HG02642 (cell line): ENCODE data around the gene OLFML2B.

Experiments used
- ATAC-seq: cut with Tn5 transposase; IDR thresholded peaks from one replicate; pipeline ENCODE4 v1.9.1; 2021; ENCODE audit warnings: mild to moderate bottlenecking; ENCODE audit not compliant: unreplicated experiment, poor library complexity

The OLFML2B gene

DNA sequence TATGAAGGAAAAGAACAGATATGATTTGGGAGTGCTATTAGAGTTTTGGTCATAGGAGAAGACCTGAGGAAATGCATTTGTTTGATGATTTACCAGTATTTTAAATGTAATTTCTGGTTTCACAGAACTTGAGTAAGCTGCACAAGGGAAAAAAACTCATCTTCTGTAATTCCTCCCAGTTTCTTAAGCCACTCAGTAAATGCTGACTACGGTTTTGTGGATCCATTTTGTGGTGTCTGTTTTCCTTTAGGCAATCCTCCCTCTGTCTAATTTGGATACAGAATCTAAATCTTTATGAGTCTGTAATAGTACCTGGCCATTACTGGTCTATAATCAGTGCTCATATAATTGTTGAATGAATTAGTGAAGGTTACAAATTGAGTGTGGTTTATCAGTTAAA is 72.0 kb downstream of the OLFML2B start:
- no peak for ATAC-seq

DNA sequence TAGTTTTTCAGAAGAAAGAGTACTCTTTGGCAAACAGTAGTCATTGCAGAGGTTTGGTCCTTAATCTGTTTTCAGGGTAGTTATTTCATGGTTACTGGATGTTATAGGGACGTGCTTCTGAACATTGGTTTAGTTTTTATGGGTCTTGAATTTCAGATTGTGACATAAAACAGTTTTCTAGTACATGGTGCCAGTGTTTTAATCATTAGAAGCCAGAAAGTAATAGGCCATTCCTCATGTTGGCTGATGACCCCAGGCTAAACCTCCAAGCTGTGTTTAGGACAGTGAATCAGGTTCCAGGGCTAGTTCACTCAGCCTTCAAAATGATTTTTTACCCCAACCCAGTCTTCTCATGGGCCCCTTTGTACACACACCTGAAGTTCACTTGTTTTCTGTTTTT is 73.3 kb downstream of the OLFML2B start:
- ATAC-seq = no peak

DNA sequence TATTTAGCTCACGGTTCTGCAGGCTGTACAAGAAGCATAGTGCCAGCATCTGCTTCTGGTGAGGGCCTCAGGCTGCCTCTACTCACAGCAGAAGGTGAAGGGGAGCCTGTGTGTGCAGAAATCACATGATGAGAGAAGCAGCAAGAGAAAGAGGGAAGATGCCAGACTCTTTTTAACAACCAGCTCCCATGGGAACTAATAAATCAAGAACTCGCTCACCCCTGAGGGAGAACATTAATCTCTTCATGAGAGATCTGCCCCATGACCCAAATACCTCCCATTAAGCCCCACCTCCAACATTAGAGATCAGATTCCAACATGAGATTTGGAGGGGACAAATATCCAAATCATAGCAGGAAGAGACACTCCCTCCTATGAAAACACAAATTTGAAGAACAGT is 74.1 kb downstream of the OLFML2B start:
- ATAC-seq = no peak

DNA sequence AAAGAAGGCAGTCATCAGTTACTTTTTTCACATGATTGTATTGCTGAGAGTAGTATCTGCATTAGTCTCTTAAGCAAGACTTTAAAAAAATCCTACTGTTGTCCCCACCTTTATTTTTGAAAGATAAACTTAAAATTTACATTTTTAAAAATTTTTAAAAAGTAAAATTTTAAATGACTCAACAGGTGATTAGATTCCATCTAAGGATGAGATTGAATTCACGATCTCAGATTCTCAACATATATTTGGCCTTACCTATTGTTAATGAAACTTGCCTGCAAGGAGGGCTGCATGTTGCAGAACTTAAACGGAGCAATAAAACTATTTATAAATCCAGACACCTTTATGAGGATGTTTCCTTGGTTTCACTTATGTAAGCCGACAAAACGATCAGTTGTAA is 75.2 kb downstream of the OLFML2B start:
- no peak for ATAC-seq

DNA sequence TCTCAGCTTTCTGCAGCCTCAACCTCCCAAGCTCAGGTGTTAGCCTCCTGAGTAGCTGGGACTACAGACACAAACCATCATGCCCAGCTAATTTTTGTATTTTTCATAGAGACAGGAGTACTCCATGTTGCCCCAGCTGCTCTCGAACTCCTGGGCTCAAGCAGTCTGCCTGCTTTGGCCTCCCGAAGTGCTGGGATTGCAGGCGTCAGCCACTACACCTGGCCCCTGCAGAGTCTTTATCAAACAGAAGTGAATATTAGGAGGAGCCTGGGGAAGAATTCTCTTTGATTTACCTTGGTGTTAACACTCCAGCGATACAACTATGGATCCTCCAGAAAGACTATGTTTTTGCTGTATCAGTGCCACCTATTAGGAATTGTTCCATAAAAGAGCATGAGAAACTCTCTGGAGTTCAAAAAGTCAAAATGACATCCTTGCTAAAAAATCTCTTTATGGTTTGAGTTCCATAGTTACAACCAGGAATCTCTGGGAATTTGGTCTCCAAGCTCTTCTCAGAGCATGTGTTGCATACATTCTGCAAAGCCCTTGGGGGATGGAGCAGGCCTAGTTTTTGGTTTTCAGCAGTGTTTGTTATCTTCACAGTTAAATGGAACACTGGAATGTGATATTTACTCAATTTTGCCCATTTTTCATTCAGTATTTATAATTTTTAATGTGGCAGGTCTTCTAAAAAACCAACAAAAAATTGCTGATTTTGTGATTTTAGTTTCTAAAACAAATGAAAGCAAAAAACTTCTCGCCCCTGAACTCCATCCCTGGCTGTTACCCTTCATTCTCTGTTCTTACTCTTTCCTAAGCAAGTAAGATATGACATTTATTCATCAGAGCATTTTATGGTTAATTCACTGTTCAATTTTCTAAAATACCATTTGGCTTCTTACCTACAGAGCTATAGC is 77.3 kb downstream of the OLFML2B start:
- no peak for ATAC-seq

DNA sequence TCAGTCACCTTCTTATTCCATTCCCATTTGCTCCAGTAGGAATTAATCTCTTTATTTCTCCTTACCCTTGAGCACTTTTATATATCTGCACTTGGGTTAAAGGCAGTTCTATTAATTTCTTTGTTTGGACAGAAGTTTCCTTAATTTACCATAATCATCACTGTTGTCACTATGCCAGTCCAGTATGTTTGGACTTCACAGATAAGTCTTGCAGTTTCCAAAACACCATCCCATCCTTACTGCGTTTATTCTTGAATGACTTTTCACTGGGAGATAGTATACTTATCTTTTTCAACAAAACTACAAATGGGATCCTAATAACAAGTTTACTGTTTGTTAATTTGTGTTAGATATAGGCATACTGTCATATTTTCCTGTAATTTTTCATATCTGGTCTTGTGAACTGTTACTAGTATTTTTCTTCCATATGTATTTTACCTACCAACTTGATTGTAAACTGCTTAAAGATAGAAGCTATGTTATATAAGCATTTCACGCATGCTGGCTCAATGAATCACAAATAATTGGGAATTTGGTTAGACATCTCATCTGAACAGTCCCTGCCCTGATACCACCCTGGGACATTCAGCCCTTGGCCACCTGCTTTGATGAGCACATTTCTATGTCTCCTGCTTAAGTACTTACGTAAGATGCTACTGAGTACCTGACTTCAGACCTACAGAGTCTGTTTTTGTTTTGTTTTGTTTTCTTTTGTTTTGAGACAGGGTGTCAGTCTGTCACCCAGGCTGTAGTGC is 78.2 kb downstream of the OLFML2B start:
- no peak for ATAC-seq

DNA sequence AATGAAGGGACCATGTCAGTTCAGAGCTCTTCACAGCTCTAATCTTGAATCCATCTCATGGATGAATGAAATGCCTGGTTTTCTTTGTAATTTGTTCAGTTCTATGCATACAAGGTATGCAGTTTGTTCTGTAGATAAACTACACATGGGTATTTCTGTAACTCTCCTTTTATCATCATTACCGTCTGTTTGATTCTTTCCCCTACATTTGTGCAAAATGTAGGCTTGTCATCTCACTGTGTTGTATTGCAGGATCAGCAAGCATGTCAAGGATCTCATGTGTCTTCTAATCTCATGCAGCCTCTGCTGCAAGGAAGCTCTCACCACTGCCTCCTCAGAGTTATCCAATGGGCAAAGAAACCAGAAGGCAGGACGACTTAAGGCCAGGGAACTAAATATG is 79.3 kb downstream of the OLFML2B start:
- no peak for ATAC-seq

DNA sequence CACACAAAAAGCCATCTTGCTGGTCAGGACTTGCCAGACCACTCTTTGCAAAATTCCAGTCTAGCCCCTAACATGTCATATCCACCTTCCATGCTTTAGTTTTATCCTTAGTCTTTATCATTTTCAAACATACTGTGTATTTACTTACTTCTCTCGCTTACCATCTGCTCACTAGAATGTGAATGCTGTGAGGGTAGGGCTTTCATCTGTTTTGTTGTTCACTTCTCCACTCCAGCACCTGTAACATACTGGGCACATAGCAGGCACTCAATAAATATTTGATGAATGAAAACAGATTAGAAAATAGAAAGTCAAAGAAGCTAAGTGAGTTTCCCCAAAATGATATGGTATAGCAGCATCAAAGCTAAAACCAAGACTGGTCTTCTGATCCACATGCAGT is 79.9 kb downstream of the OLFML2B start:
- no peak for ATAC-seq

DNA sequence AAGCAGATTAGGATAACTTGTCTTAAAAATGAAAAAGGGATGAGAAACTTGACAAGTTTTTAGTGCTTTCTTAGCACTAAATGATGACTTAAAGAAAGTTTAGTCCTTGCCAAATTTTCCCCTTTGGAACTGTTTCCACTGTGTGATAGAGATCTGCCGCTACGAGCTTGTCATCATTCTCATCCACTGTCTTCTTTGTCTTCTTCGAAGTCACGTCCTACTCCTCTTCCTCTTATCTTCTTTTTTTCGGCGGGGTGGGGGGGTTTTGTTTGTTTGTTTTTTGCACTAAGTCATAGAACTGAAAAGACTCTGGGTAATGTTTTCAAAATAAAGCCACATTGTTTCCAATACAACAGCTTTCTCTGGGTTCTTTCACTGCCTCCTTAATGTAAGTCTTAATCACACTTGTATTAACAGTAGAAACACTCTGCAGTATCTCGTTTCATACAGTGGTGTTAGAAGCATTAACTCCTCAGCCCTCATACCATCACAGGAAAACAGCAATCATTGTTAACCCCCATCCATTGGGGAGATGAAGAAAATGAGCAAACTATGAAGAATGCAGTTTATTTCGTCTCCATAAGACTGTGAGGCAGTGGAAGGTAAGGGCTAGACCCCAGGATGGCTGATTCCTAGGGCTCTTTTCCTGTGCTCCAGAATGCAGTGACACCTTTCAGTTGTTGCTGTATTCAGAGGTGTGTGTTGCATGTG is 81.8 kb downstream of the OLFML2B start:
- ATAC-seq = no peak

DNA sequence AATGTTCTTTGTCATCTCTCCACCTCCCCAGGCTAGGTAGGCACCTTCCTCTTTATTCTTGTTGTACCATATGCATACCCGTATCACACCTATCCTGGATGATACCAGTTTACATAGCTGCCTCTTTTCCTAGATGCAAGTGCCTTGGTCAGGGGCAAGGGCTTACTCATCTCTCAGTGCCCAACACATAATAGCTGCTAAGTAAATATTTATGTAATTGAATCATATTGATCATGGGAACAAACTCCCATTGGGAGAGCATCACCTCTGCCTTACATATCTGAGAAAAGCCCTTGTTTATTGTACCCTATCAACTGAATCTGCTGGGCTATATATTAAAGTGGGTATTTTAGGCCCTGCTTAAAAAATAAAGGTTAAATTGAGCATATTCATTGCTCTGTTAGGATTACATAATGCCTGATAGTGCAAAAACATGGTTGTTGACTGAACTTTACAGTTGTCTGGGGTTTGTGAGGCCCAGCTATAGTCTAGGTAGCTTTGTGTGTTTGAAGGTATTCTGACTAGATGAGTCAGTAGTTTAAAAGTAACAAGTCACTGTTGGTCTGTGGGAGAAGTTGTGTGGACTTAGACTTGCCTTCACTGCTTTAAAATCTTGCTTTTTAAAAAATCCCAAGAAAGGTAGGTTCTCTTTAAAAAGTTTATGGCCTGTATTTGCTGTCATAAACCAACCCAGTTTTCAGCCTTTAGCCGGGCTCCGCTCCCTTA is 82.6 kb downstream of the OLFML2B start:
- no peak for ATAC-seq

DNA sequence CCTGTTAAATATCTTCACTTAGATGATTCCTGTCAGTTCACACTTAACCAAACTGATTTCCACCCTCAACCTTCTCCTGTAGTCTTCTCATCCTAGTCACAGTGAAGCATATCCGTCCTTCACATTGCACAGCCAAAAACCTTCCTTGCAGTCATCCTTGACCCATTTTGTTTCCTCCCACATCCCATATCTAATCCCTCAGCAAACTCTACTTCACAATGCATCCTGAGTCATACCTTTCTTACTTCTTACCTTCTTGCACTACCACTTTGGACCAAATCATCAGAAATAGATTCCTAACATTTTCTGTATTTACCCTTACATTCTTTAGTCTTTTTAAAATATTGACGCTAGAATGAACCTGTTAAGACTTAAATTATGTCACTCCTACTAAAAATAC is 86.9 kb downstream of the OLFML2B start:
- ATAC-seq = no peak

DNA sequence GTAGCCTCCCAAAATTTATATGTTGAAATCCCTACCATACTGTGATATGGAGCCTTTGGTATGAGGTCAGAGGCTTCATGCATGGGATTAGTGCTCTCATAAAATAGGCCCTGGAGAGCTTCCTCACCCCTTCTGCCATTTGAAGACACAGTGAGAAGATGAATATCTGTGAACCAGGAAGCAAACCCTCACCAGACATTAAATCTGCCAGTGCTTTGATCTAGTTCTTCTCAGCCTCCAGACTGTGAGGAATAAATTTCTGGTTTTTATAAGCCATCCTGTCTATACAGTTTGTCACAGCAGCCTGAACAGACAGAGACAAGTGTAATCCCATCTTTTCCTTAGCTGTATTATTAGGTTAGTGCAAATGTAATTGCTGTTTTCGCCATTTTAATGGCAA is 88.4 kb downstream of the OLFML2B start:
- no peak for ATAC-seq

DNA sequence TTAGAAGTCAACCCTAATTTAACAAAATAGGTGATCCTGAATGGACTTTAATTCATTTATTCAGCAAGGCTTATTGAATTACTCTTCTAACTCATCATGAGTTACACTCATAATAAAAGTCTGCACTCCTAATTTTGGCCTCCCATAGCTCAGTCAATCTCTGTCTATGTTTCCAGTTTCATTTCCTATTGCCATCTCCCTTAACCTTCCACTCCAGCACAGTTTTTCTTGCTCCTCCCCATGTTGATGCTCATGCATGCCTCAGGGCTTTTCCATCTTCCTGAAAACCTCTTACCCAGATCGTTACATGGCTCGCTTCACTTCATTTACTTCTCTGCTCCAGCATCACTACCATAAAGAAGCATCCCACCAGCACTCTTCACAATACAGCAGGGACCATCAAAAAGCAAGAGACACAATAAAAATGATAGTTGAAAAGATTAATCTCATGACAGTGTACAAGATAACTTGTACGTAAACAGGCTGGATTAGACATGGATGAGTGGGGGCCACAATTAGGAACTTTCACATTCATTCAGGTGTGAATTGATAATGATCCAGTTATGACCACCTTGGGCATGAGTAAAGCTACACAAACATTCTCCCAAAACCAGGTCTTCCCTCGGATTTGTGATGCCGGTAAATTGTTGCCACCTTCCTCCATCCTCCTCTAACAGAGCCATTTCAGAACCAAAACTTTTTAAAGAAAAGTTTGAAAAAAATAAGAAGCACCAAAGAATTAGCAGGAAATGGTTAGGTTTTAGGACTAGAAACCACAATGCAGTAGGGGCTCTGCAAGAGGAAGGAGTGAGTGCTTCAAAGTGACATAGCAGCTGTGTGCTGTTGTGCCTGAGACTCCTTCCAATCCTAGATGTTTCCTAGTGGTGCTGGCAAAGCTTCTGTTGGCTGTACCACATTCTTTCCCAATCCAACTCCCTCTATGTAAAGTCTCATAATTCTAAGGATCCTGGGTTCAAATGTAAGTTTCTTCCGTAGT is 89.8 kb downstream of the OLFML2B start:
- no peak for ATAC-seq
